SK-N-SH (cell line): ENCODE results near the gene CISD1. TPM values are rescaled to one million over a fixed set of nuclear protein-coding genes. Genes with fewer than 3 reads are reported as not detected.

Experiments
- CTCF ChIA-PET: fragments of 300-600, 350-600 bp; formaldehyde crosslinking; extraction: SDS; loops from one replicate; lab custom pipeline; 2021; lab: Yijun Ruan, JAX
- POLR2A ChIA-PET: fragments of 350-600 bp; sonication (Branson Sonifier 250); formaldehyde crosslinking; extraction: SDS; loops from one replicate; lab custom pipeline; 2020; ENCODE audit warnings: antibody characterized with exemption, inconsistent platforms; lab: Yijun Ruan, JAX
- DNase-seq: peaks from one replicate; pipeline ENCODE4 v3.0.0; 2012
- H2AFZ ChIP-seq: fragments of 200-600 bp; sonication (generic); 2 replicates; pipeline ENCODE4 v1.8.1; 2016; ENCODE audit warnings: antibody characterized with exemption, mild to moderate bottlenecking, low read depth
- H3F3A ChIP-seq: fragments of 200-600 bp; sonication (generic); replicated peaks from 2 replicates; pipeline ENCODE3; 2016; ENCODE audit warnings: antibody characterized with exemption, mild to moderate bottlenecking; ENCODE audit not compliant: insufficient read depth
- H3K27ac ChIP-seq, 2 experiments: fragments of 200-500 bp in 1 of 2; fragments of 200-600 bp in 1 of 2; sonication (Bioruptor generic) in 1 of 2; sonication (generic), shearing (Covaris generic) in 1 of 2; 2 replicates each; pipeline versions ENCODE4 v1.5.1 to v1.6.1; 2014 to 2016; ENCODE audit warnings: low read depth in 2 of 2, inconsistent platforms in 1 of 2, low read length in 1 of 2, mild to moderate bottlenecking in 1 of 2, mixed read lengths in 1 of 2
- H3K27me3 ChIP-seq: fragments of 200-600 bp; sonication (generic), shearing (Covaris generic); 2 replicates; pipeline ENCODE4 v1.6.1; 2016; ENCODE audit warnings: mixed run types; ENCODE audit not compliant: insufficient read depth
- H3K36me3 ChIP-seq, 2 experiments: fragments of 200-500 bp in 1 of 2; fragments of 200-600 bp in 1 of 2; sonication (Bioruptor generic) in 1 of 2; sonication (generic) in 1 of 2; replicated peaks in 1 of 2; 2 replicates each; pipeline versions ENCODE3 to v1.5.1; 2014 to 2016; ENCODE audit warnings: low read length in 1 of 2, mild to moderate bottlenecking in 1 of 2; ENCODE audit not compliant: insufficient read depth in 2 of 2, control insufficient read depth in 1 of 2
- H3K4me1 ChIP-seq, 2 experiments: fragments of 200-500 bp in 1 of 2; fragments of 200-600 bp in 1 of 2; sonication (Bioruptor generic) in 1 of 2; sonication (generic), shearing (Covaris generic) in 1 of 2; 2 replicates each; pipeline versions ENCODE4 v1.5.1 to v1.6.1; 2014 to 2016; ENCODE audit warnings: low read depth in 1 of 2, low read length in 1 of 2, mixed run types in 1 of 2; ENCODE audit not compliant: insufficient read depth in 2 of 2, control insufficient read depth in 1 of 2
- H3K4me2 ChIP-seq: fragments of 200-600 bp; sonication (generic), shearing (Covaris generic); 2 replicates; pipeline ENCODE4 v1.6.1; 2017; ENCODE audit warnings: mixed run types
- H3K4me3 ChIP-seq, 2 experiments: fragments of 200-500 bp in 1 of 2; fragments of 200-600 bp in 1 of 2; sonication (Bioruptor generic) in 1 of 2; sonication (generic), shearing (Covaris generic) in 1 of 2; 2 replicates each; pipeline versions ENCODE4 v1.5.1 to v1.8.1; 2014 to 2016; ENCODE audit warnings: low read depth in 2 of 2, inconsistent platforms in 1 of 2, low read length in 1 of 2, mild to moderate bottlenecking in 1 of 2, mixed read lengths in 1 of 2, moderate library complexity in 1 of 2
- H3K79me2 ChIP-seq: fragments of 200-600 bp; sonication (generic); 2 replicates; pipeline ENCODE4 v1.8.1; 2017; ENCODE audit warnings: mild to moderate bottlenecking; ENCODE audit not compliant: insufficient read depth
- H3K9ac ChIP-seq: fragments of 200-600 bp; sonication (generic); 2 replicates; pipeline ENCODE4 v1.6.1; 2017; ENCODE audit warnings: mixed run types
- H3K9me2 ChIP-seq: fragments of 200-600 bp; sonication (generic); 2 replicates; pipeline ENCODE4 v1.6.1; 2017; ENCODE audit warnings: mixed run types
- H3K9me3 ChIP-seq: fragments of 200-600 bp; sonication (generic); 2 replicates; pipeline ENCODE4 v1.6.1; 2017; ENCODE audit warnings: mixed run types, mild to moderate bottlenecking, moderate library complexity
- H4K20me1 ChIP-seq: fragments of 200-600 bp; sonication (generic); 2 replicates; pipeline ENCODE4 v1.6.1; 2017; ENCODE audit warnings: mild to moderate bottlenecking, mixed run types; ENCODE audit not compliant: insufficient read depth
- CHD2 ChIP-seq: fragments of 150-350 bp; IDR thresholded peaks from 2 replicates; pipeline ENCODE4 v1.6.1; 2018; ENCODE audit warnings: low read length; ENCODE audit not compliant: partially characterized antibody
- FOSL2 ChIP-seq: IDR thresholded peaks from 2 replicates; pipeline ENCODE4 v1.4.0; 2012; ENCODE audit warnings: low read depth, mild to moderate bottlenecking, moderate library complexity, borderline replicate concordance
- GABPA ChIP-seq: IDR thresholded peaks from 2 replicates; pipeline ENCODE4 v1.4.0; 2012; ENCODE audit warnings: low read depth, mild to moderate bottlenecking
- POLR2AphosphoS5 ChIP-seq: IDR thresholded peaks from 2 replicates; pipeline ENCODE4 v1.6.1; 2012; ENCODE audit warnings: low read depth, low read length
- RCOR1 ChIP-seq: fragments of 150-350 bp; IDR thresholded peaks from 2 replicates; pipeline ENCODE4 v1.6.1; 2017; ENCODE audit warnings: antibody characterized with exemption, low read length
- RXRA ChIP-seq: IDR thresholded peaks from 2 replicates; pipeline ENCODE4 v1.4.0; 2012; ENCODE audit warnings: low read depth, mild to moderate bottlenecking, borderline replicate concordance
- ZBTB33 ChIP-seq: IDR thresholded peaks from 2 replicates; pipeline ENCODE4 v1.4.0; 2012; ENCODE audit warnings: low read depth, borderline replicate concordance
- WGBS: methylation state at CpG from one replicate; pipeline ENCODE4 v1.1.6; 2017; ENCODE audit warnings: low lambda C conversion rate; 5-methylcytosine and 5-hydroxymethylcytosine counted together
- polyA plus RNA-seq, 3 experiments: library from polyadenylated mRNA; depleted of rRNA; stranded (reverse); fragments of >200 nt; gene quantifications; 2 replicates each; pipeline ENCODE4 v1.2.3, GENCODE V29; 2012
- TF ChIP-seq, protein P1 (sequence below): IDR thresholded peaks from 2 replicates; pipeline ENCODE4 v1.4.0; 2012; ENCODE audit warnings: low read depth
- TF ChIP-seq, protein P2 (sequence below): IDR thresholded peaks from 2 replicates; pipeline ENCODE4 v1.6.1; 2012; ENCODE audit warnings: mild to moderate bottlenecking, low read depth, low read length, moderate library complexity

Gene CISD1
- polyA plus RNA-seq, 1 of the 3 experiments (the other 2 are of a cell fraction), result 34.1 TPM

- DNase-seq, result peak; percentile 11
- H2AFZ ChIP-seq, result peak overlapping the region; percentile 48; the same call in 1 of the 2 replicates
- H3K79me2 ChIP-seq, result peaks cover 73% of the 10 kb centered on the region
- H3K9me3 ChIP-seq, result no peaks in the 10 kb centered on the region
- H3K9ac ChIP-seq, result peak overlapping the region; percentile 77
- H3K27me3 ChIP-seq, result no peaks in the 10 kb centered on the region
- peaks cover 26% of the 10 kb centered on the region for H3F3A ChIP-seq
- no peaks in the 10 kb centered on the region for H4K20me1 ChIP-seq
- no peaks in the 10 kb centered on the region for H3K9me2 ChIP-seq
- no peak for TF ChIP-seq POLR2AphosphoS5
- no peak for TF ChIP-seq RCOR1
- TF ChIP-seq, protein P1, sequence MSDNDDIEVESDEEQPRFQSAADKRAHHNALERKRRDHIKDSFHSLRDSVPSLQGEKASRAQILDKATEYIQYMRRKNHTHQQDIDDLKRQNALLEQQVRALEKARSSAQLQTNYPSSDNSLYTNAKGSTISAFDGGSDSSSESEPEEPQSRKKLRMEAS, result no peak
- no peak for TF ChIP-seq GABPA
- TF ChIP-seq, protein P2, sequence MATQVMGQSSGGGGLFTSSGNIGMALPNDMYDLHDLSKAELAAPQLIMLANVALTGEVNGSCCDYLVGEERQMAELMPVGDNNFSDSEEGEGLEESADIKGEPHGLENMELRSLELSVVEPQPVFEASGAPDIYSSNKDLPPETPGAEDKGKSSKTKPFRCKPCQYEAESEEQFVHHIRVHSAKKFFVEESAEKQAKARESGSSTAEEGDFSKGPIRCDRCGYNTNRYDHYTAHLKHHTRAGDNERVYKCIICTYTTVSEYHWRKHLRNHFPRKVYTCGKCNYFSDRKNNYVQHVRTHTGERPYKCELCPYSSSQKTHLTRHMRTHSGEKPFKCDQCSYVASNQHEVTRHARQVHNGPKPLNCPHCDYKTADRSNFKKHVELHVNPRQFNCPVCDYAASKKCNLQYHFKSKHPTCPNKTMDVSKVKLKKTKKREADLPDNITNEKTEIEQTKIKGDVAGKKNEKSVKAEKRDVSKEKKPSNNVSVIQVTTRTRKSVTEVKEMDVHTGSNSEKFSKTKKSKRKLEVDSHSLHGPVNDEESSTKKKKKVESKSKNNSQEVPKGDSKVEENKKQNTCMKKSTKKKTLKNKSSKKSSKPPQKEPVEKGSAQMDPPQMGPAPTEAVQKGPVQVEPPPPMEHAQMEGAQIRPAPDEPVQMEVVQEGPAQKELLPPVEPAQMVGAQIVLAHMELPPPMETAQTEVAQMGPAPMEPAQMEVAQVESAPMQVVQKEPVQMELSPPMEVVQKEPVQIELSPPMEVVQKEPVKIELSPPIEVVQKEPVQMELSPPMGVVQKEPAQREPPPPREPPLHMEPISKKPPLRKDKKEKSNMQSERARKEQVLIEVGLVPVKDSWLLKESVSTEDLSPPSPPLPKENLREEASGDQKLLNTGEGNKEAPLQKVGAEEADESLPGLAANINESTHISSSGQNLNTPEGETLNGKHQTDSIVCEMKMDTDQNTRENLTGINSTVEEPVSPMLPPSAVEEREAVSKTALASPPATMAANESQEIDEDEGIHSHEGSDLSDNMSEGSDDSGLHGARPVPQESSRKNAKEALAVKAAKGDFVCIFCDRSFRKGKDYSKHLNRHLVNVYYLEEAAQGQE, result no peak
- TF ChIP-seq ZBTB33, result no peak
- TF ChIP-seq CHD2, result no peak
- no peak for TF ChIP-seq RXRA
- no peak for TF ChIP-seq FOSL2
- H3K27ac ChIP-seq, result peak overlapping the region; percentile 86 to 93
- ChIA-PET CTCF (no interaction called here), POLR2A (interaction anchor here (0.5 kb wide), 1 partner anchor 45 kb away, joined by 3 read pairs; no protein-coding TSS in a partner anchor)
- whole genome bisulfite sequencing, result 2% methylated on average over 14 of the region's 14 CpGs
- H3K4me2 ChIP-seq, result peak overlapping the region; percentile 87
- no peaks in the 10 kb centered on the region for H3K36me3 ChIP-seq
- H3K4me3 ChIP-seq, result peak overlapping the region; percentile 74 to 96
- H3K4me1 ChIP-seq, result peaks cover 8 to 11% of the 10 kb centered on the region in 2 experiments; a peak in 3 of 4 replicates
Observed at GRCh38 chr10:58266003-58266825, 2.7 kb upstream of the CISD1 start.
